Stimulated activated CD8-positive, alpha-beta memory T cell treated with anti-CD3 and anti-CD28 coated beads, Interleukin-4, amount 100 ng/mL, for 24 hours (primary cell): ENCODE results near the gene FCGR3A.
"Not testable (repeated sequence)": the region's sequence is repeated elsewhere in the genome, so short reads cannot be mapped to it uniquely, and the experiment has no call there.

ENCODE experiments used
- DNase-seq: peaks from one replicate; pipeline ENCODE4 v3.0.0-alpha.2; 2020; ENCODE audit warnings: low read depth

The FCGR3A gene

GRCh38 chr1:161549652-161550051 is at the start of gene FCGR3A:
Gene FCGR3A, minus strand, starts transcription at chr1:161549818. Its CDS starts 82 bp downstream, at chr1:161549736.
- DNase-seq: no peak

GRCh38 chr1:161597077-161597476 is 47.5 kb upstream of the FCGR3A start:
- not testable (repeated sequence) for DNase-seq

GRCh38 chr1:161595583-161595982 is 46.0 kb upstream of the FCGR3A start:
- not testable (repeated sequence) for DNase-seq

- not testable (repeated sequence) for DNase-seq
Measured at GRCh38 chr1:161595173-161595572, 45.6 kb upstream of the FCGR3A start.

- DNase-seq: not testable (repeated sequence)
Measured at GRCh38 chr1:161594269-161594984, 44.8 kb upstream of the FCGR3A start.

GRCh38 chr1:161593092-161593755 is 43.6 kb upstream of the FCGR3A start:
- DNase-seq: not testable (repeated sequence)

GRCh38 chr1:161592586-161592985 is 43.0 kb upstream of the FCGR3A start:
- DNase-seq: not testable (repeated sequence)

GRCh38 chr1:161589920-161590319 is 40.3 kb upstream of the FCGR3A start:
- not testable (repeated sequence) for DNase-seq

GRCh38 chr1:161589365-161589764 is 39.7 kb upstream of the FCGR3A start:
- not testable (repeated sequence) for DNase-seq

- not testable (repeated sequence) for DNase-seq
Measured at GRCh38 chr1:161588596-161588995, 39.0 kb upstream of the FCGR3A start.

- DNase-seq: not testable (repeated sequence)
Measured at GRCh38 chr1:161582882-161583281, 33.3 kb upstream of the FCGR3A start.

GRCh38 chr1:161580879-161581537 is 31.4 kb upstream of the FCGR3A start:
- not testable (repeated sequence) for DNase-seq

- DNase-seq: not testable (repeated sequence)
Measured at GRCh38 chr1:161579856-161580507, 30.4 kb upstream of the FCGR3A start.

GRCh38 chr1:161576676-161577075 is 27.1 kb upstream of the FCGR3A start:
- not testable (repeated sequence) for DNase-seq

- DNase-seq: not testable (repeated sequence)
Measured at GRCh38 chr1:161571703-161572102, 22.1 kb upstream of the FCGR3A start.

GRCh38 chr1:161566602-161566960 is 17.0 kb upstream of the FCGR3A start:
- not testable (repeated sequence) for DNase-seq

GRCh38 chr1:161563522-161563921 is 13.9 kb upstream of the FCGR3A start:
- DNase-seq: not testable (repeated sequence)

- DNase-seq: not testable (repeated sequence)
Measured at GRCh38 chr1:161562441-161562840, 12.8 kb upstream of the FCGR3A start.

GRCh38 chr1:161560960-161561715 is 11.5 kb upstream of the FCGR3A start:
- not testable (repeated sequence) for DNase-seq

GRCh38 chr1:161557506-161558450 is 8.2 kb upstream of the FCGR3A start:
- DNase-seq: not testable (repeated sequence)
